A549 (cell line): ENCODE results near the gene TRAPPC6A.

Experiments
- BHLHE40 ChIP-seq: IDR thresholded peaks from 2 replicates; pipeline ENCODE4 v1.6.1; 2012; ENCODE audit warnings: low read depth, low read length, inconsistent platforms
- CEBPB ChIP-seq, 2 experiments: fragments of >200 bp in 1 of 2; sonication (Bioruptor Twin) in 1 of 2; formaldehyde crosslinking in 1 of 2; IDR thresholded peaks; 2 replicates each; pipeline ENCODE4 v1.6.1; 2012 to 2016
- CHD2 ChIP-seq: fragments of 150-350 bp; IDR thresholded peaks from 2 replicates; pipeline ENCODE4 v1.6.1; 2014; ENCODE audit warnings: low read length; ENCODE audit not compliant: partially characterized antibody
- MAZ ChIP-seq: fragments of 150-350 bp; IDR thresholded peaks from 2 replicates; pipeline ENCODE4 v1.6.1; 2014; ENCODE audit warnings: antibody characterized with exemption, low read depth, low read length, borderline replicate concordance
- POLR2A ChIP-seq: IDR thresholded peaks from 2 replicates; pipeline ENCODE4 v1.6.1; 2012; ENCODE audit warnings: mild to moderate bottlenecking, low read length

GRCh38 chr19:45136507-45137178, 41.4 kb downstream of the TRAPPC6A start:
- no peak for TF ChIP-seq MAZ
- no peak for TF ChIP-seq POLR2A
- no peak for TF ChIP-seq CHD2
- TF ChIP-seq BHLHE40 = no peak
- TF ChIP-seq CEBPB (IDR thresholded peaks at IDR 0.05) = no peak
